Peyer's patch (tissue), 4 donors: ENCODE measurements around the gene DHX34.

ENCODE experiments used
- CTCF ChIP-seq, 6 experiments: fragments of 450-650 bp in 4 of 6; fragments of 200-600 bp in 2 of 6; sonication (generic) in 1 of 6; IDR thresholded peaks; one replicate each; pipeline ENCODE4 v1.5.1; 2017 to 2019; ENCODE audit warnings: antibody characterized with exemption in 6 of 6, mild to moderate bottlenecking in 3 of 6, moderate library complexity in 1 of 6
- POLR2A ChIP-seq, 2 donors: fragments of 450-650 bp; IDR thresholded peaks; one replicate each; pipeline ENCODE4 v1.5.1; 2017; ENCODE audit warnings: antibody characterized with exemption in 2 of 2, mild to moderate bottlenecking in 2 of 2, moderate library complexity in 2 of 2

DNA sequence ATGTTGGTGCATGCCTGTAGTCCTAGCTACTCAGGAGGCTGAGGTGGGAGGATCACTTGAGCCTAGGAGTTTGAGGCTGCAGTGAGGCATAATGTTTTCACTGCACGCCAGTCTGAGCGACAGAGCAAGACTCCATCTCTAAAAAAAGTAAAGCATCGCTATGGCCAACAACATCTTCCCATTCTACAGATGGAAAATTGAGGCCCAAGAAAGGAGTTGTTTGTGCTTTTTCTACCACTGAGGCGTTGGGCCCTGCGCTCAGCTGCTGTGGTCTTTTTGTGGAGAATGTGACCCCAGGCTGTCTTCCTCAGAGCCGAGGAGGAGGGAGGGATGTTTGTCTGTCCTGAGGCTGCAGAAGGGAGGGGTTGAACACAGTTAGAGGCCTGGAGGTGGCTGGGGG is 17.6 kb upstream of the DHX34 start:
- TF ChIP-seq CTCF (IDR thresholded peaks at IDR 0.05) (no peak), POLR2A (IDR thresholded peaks at IDR 0.05) (no peak)
